H9 (cell line): Measurements from ENCODE around the gene ACSM2B. TPM values are rescaled to one million over a fixed set of nuclear protein-coding genes. Genes with fewer than 3 reads are reported as not detected.

Experiments
- DNase-seq: peaks from one replicate; pipeline ENCODE4 v3.0.0-alpha.2; 2017
- H2AFZ ChIP-seq: one replicate; pipeline ENCODE4 v1.6.1; 2013; ENCODE audit warnings: mild to moderate bottlenecking, low read length, control low read depth, moderate library complexity
- H2AK5ac ChIP-seq: 2 replicates; pipeline ENCODE4 v1.6.1; 2013; ENCODE audit warnings: low read length, control low read depth, mixed read lengths; ENCODE audit not compliant: insufficient read length
- H2BK120ac ChIP-seq: one replicate; pipeline ENCODE4 v1.6.1; 2013; ENCODE audit warnings: low read depth, mild to moderate bottlenecking, low read length, control low read depth, inconsistent platforms; ENCODE audit not compliant: poor library complexity, severe bottlenecking
- H2BK12ac ChIP-seq: 2 replicates; pipeline ENCODE4 v1.6.1; 2013; ENCODE audit warnings: low read length, control low read depth, mixed read lengths, low read depth; ENCODE audit not compliant: insufficient read length
- H2BK15ac ChIP-seq: 2 replicates; pipeline ENCODE4 v1.6.1; 2013; ENCODE audit warnings: low read depth, low read length, control low read depth
- H2BK20ac ChIP-seq: one replicate; pipeline ENCODE4 v1.6.1; 2013; ENCODE audit warnings: low read depth, mild to moderate bottlenecking, low read length, control low read depth, inconsistent platforms; ENCODE audit not compliant: poor library complexity, severe bottlenecking
- H2BK5ac ChIP-seq: 2 replicates; pipeline ENCODE4 v1.6.1; 2013; ENCODE audit warnings: low read length, control low read depth, mixed read lengths; ENCODE audit not compliant: insufficient read length
- H3K14ac ChIP-seq: 2 replicates; pipeline ENCODE4 v1.6.1; 2013; ENCODE audit warnings: low read length, control low read depth; ENCODE audit not compliant: insufficient read depth
- H3K18ac ChIP-seq: 2 replicates; pipeline ENCODE4 v1.6.1; 2013; ENCODE audit warnings: low read depth, mild to moderate bottlenecking, mixed read lengths, low read length, control low read depth; ENCODE audit not compliant: insufficient read length
- H3K23ac ChIP-seq: 2 replicates; pipeline ENCODE4 v1.6.1; 2013; ENCODE audit warnings: low read length, control low read depth, mixed read lengths, low read depth; ENCODE audit not compliant: insufficient read length
- H3K23me2 ChIP-seq: 2 replicates; pipeline ENCODE4 v1.6.1; 2013; ENCODE audit warnings: low read depth, mild to moderate bottlenecking, mixed read lengths, low read length, control low read depth; ENCODE audit not compliant: insufficient read length, poor library complexity, severe bottlenecking
- H3K27ac ChIP-seq: 2 replicates; pipeline ENCODE4 v1.5.1; 2013; ENCODE audit warnings: low read length, control low read depth, mixed read lengths, low read depth; ENCODE audit not compliant: insufficient read length
- H3K27me3 ChIP-seq: 2 replicates; pipeline ENCODE4 v1.6.1; 2013; ENCODE audit warnings: low read length, control low read depth, inconsistent platforms; ENCODE audit not compliant: insufficient read depth
- H3K4ac ChIP-seq: 2 replicates; pipeline ENCODE4 v1.6.1; 2013; ENCODE audit warnings: low read depth, mild to moderate bottlenecking, control low read depth, inconsistent platforms, low read length, moderate library complexity
- H3K4me1 ChIP-seq: 2 replicates; pipeline ENCODE4 v1.6.1; 2013; ENCODE audit warnings: low read length, control low read depth, inconsistent platforms; ENCODE audit not compliant: insufficient read depth
- H3K4me2 ChIP-seq: 2 replicates; pipeline ENCODE4 v1.6.1; 2013; ENCODE audit warnings: low read length, control low read depth, mixed read lengths; ENCODE audit not compliant: insufficient read length, insufficient read depth
- H3K56ac ChIP-seq: 2 replicates; pipeline ENCODE4 v1.6.1; 2013; ENCODE audit warnings: low read depth, mild to moderate bottlenecking, mixed read lengths, low read length, control low read depth; ENCODE audit not compliant: insufficient read length
- H3K79me1 ChIP-seq: 2 replicates; pipeline ENCODE4 v1.6.1; 2013; ENCODE audit warnings: low read depth, mild to moderate bottlenecking, moderate library complexity, low read length, control low read depth, inconsistent platforms; ENCODE audit not compliant: insufficient read depth, poor library complexity, severe bottlenecking
- H3K79me2 ChIP-seq: 2 replicates; pipeline ENCODE4 v1.6.1; 2013; ENCODE audit warnings: low read length, control low read depth, inconsistent platforms; ENCODE audit not compliant: insufficient read depth
- H3K9ac ChIP-seq: 2 replicates; pipeline ENCODE4 v1.6.1; 2013; ENCODE audit warnings: low read length, control low read depth, mixed read lengths; ENCODE audit not compliant: insufficient read length; ENCODE audit errors: extremely low read depth
- H3K9me3 ChIP-seq: one replicate; pipeline ENCODE4 v1.6.1; 2013; ENCODE audit warnings: low read depth, low read length, inconsistent platforms; ENCODE audit not compliant: control insufficient read depth
- H3T11ph ChIP-seq: one replicate; pipeline ENCODE4 v1.6.1; 2013; ENCODE audit warnings: mild to moderate bottlenecking, low read length, control low read depth, inconsistent platforms
- H4K20me1 ChIP-seq: one replicate; pipeline ENCODE4 v1.6.1; 2013; ENCODE audit not compliant: control insufficient read depth, insufficient read length, insufficient read depth
- H4K5ac ChIP-seq: 2 replicates; pipeline ENCODE4 v1.6.1; 2013; ENCODE audit warnings: low read depth, mild to moderate bottlenecking, mixed read lengths, low read length, control low read depth; ENCODE audit not compliant: insufficient read length
- H4K8ac ChIP-seq: replicated peaks from 2 replicates; pipeline ENCODE4 v1.6.1; 2013; ENCODE audit warnings: low read length, control low read depth, mixed read lengths, low read depth; ENCODE audit not compliant: insufficient read length
- H4K91ac ChIP-seq: 2 replicates; pipeline ENCODE4 v1.6.1; 2013; ENCODE audit warnings: low read depth, mild to moderate bottlenecking, moderate library complexity, mixed read lengths, low read length, control low read depth; ENCODE audit not compliant: insufficient read length
- H3K27ac Mint-ChIP-seq, 3 experiments: 2 replicates in 2 of 3; 3 replicates in 1 of 3; pipeline ENCODE4 v1.8.0; 2020 to 2021; ENCODE audit warnings: mixed read lengths in 3 of 3, mild to moderate bottlenecking in 1 of 3, moderate library complexity in 1 of 3
- H3K27me3 Mint-ChIP-seq: 2 replicates; pipeline ENCODE4 v1.8.0; 2021; ENCODE audit warnings: low read depth, mild to moderate bottlenecking, moderate library complexity, mixed read lengths
- H3K36me3 Mint-ChIP-seq, 3 experiments: 2 replicates in 2 of 3; 3 replicates in 1 of 3; pipeline ENCODE4 v1.8.0; 2020 to 2021; ENCODE audit warnings: low read depth in 3 of 3, mixed read lengths in 3 of 3; ENCODE audit not compliant: insufficient read depth in 1 of 3
- H3K4me1 Mint-ChIP-seq, 2 experiments: 2 replicates each; pipeline ENCODE4 v1.8.0; 2020; ENCODE audit warnings: mixed read lengths in 2 of 2
- H3K4me3 Mint-ChIP-seq, 2 experiments: 2 replicates in 1 of 2; 3 replicates in 1 of 2; pipeline ENCODE4 v1.8.0; 2020 to 2021; ENCODE audit warnings: mild to moderate bottlenecking in 2 of 2, mixed read lengths in 2 of 2, moderate library complexity in 1 of 2
- H3K9me3 Mint-ChIP-seq, 2 experiments: 2 replicates in 1 of 2; 3 replicates in 1 of 2; pipeline ENCODE4 v1.8.0; 2020; ENCODE audit warnings: mild to moderate bottlenecking in 2 of 2, mixed read lengths in 2 of 2, moderate library complexity in 1 of 2
- WGBS: extraction: QIAGEN DNeasy Blood & Tissue Kit; methylation state at CpG from one replicate; pipeline ENCODE4 v1.1.7; 2013; ENCODE audit warnings: missing lambda C conversion rate, low lambda C conversion rate, mixed read lengths; ENCODE audit not compliant: insufficient read length; ENCODE audit errors: extremely low coverage; 5-methylcytosine and 5-hydroxymethylcytosine counted together
- total RNA-seq: library from RNA; stranded (reverse); gene quantifications from 2 replicates; pipeline ENCODE4 v1.2.1, GENCODE V29; 2021
- TF ChIP-seq, protein P1 (sequence below): fragments of 200-600 bp; sonication (generic); conservative IDR thresholded peaks from 3 replicates; pipeline ENCODE4 v1.8.0; 2021; ENCODE audit warnings: antibody characterized with exemption, mild to moderate bottlenecking

The ACSM2B gene
- total RNA-seq, 1 experiment from 2014 or later: not detected

GRCh38 chr16:20617271-20617670, 41.1 kb upstream of the ACSM2B start:
- Mint-ChIP-seq H3K4me1 (peaks cover 20 to 33% of the 10 kb centered on the region in 2 experiments), H3K4me3 (no peak overlapping the region), H3K27ac (no peak overlapping the region; a peak in 1 of 7 replicates), H3K27me3 (peaks cover 9% of the 10 kb centered on the region), H3K36me3 (no peaks in the 10 kb centered on the region), H3K9me3 (peaks cover 0 to 3% of the 10 kb centered on the region in 2 experiments; a peak in 1 of 5 replicates)
- H3K4ac ChIP-seq: no peak overlapping the region
- H3K9ac ChIP-seq: no peak overlapping the region
- H3K14ac ChIP-seq: no peak overlapping the region
- no peak overlapping the region for H2BK15ac ChIP-seq
- no peaks in the 10 kb centered on the region for H3K23me2 ChIP-seq
- no peak overlapping the region for H2BK20ac ChIP-seq
- no peak overlapping the region for H4K91ac ChIP-seq
- no CpG with 5 or more reads among the region's 1 CpG for WGBS
- no peaks in the 10 kb centered on the region for H4K20me1 ChIP-seq
- no peaks in the 10 kb centered on the region for H3K79me2 ChIP-seq
- TF ChIP-seq, protein P1, sequence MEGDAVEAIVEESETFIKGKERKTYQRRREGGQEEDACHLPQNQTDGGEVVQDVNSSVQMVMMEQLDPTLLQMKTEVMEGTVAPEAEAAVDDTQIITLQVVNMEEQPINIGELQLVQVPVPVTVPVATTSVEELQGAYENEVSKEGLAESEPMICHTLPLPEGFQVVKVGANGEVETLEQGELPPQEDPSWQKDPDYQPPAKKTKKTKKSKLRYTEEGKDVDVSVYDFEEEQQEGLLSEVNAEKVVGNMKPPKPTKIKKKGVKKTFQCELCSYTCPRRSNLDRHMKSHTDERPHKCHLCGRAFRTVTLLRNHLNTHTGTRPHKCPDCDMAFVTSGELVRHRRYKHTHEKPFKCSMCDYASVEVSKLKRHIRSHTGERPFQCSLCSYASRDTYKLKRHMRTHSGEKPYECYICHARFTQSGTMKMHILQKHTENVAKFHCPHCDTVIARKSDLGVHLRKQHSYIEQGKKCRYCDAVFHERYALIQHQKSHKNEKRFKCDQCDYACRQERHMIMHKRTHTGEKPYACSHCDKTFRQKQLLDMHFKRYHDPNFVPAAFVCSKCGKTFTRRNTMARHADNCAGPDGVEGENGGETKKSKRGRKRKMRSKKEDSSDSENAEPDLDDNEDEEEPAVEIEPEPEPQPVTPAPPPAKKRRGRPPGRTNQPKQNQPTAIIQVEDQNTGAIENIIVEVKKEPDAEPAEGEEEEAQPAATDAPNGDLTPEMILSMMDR: no peak
- no peaks in the 10 kb centered on the region for H3K27me3 ChIP-seq
- no peak overlapping the region for H2BK12ac ChIP-seq
- no peak overlapping the region for H2BK5ac ChIP-seq
- no peak overlapping the region for H4K5ac ChIP-seq
- H2AFZ ChIP-seq: no peak overlapping the region
- no peak overlapping the region for H3K23ac ChIP-seq
- no peak overlapping the region for H2AK5ac ChIP-seq
- H3K4me2 ChIP-seq: no peak overlapping the region
- no peak overlapping the region for H3K27ac ChIP-seq
- H3K4me1 ChIP-seq: peaks cover 3% of the 10 kb centered on the region; the same call in 1 of the 2 replicates
- no peak overlapping the region for H3T11ph ChIP-seq
- no peaks in the 10 kb centered on the region for H3K9me3 ChIP-seq
- no peaks in the 10 kb centered on the region for H3K79me1 ChIP-seq
- no peak overlapping the region for H2BK120ac ChIP-seq
- H3K56ac ChIP-seq: no peak overlapping the region
- no peak for DNase-seq
- no peak overlapping the region for H4K8ac ChIP-seq
- H3K18ac ChIP-seq: no peak overlapping the region
